Neuronal stem cell (in vitro differentiated cells): ENCODE measurements around the gene RNASE13. TPM values are rescaled to one million over a fixed set of nuclear protein-coding genes. Genes with fewer than 3 reads are reported as not detected.

Experiments
- DNase-seq: peaks from one replicate; pipeline ENCODE4 v3.0.0-alpha.2; 2013; ENCODE audit warnings: low spot score
- H2AFZ ChIP-seq: one replicate; pipeline ENCODE4 v1.6.1; 2013; ENCODE audit warnings: mild to moderate bottlenecking, low read length, inconsistent platforms
- H2AK5ac ChIP-seq: 2 replicates; pipeline ENCODE4 v1.6.1; 2013; ENCODE audit warnings: low read depth, mild to moderate bottlenecking, inconsistent platforms, low read length, moderate library complexity, mixed read lengths
- H2BK120ac ChIP-seq: 2 replicates; pipeline ENCODE4 v1.6.1; 2013; ENCODE audit warnings: low read depth, mild to moderate bottlenecking, inconsistent platforms, low read length, moderate library complexity, mixed read lengths
- H2BK12ac ChIP-seq: one replicate; pipeline ENCODE4 v1.6.1; 2013; ENCODE audit warnings: low read length, inconsistent platforms
- H2BK15ac ChIP-seq: 2 replicates; pipeline ENCODE4 v1.6.1; 2013; ENCODE audit warnings: mild to moderate bottlenecking, low read length, inconsistent platforms, mixed read lengths
- H2BK5ac ChIP-seq: one replicate; pipeline ENCODE4 v1.6.1; 2013; ENCODE audit warnings: inconsistent platforms, mild to moderate bottlenecking, low read length, moderate library complexity
- H3K14ac ChIP-seq: one replicate; pipeline ENCODE4 v1.6.1; 2013; ENCODE audit warnings: low read length, inconsistent platforms
- H3K18ac ChIP-seq: 2 replicates; pipeline ENCODE4 v1.6.1; 2013; ENCODE audit warnings: low read length, inconsistent platforms
- H3K23ac ChIP-seq: 2 replicates; pipeline ENCODE4 v1.6.1; 2013; ENCODE audit warnings: low read depth, mild to moderate bottlenecking, mixed read lengths, low read length, inconsistent platforms; ENCODE audit not compliant: poor library complexity
- H3K27ac ChIP-seq: replicated peaks from 3 replicates; pipeline ENCODE4 v1.5.1; 2013; ENCODE audit warnings: low read length, inconsistent platforms
- H3K27me3 ChIP-seq, 3 experiments: 2 replicates each; pipeline ENCODE4 v1.6.1; 2013; ENCODE audit warnings: low read length in 3 of 3, mild to moderate bottlenecking in 2 of 3, inconsistent platforms in 1 of 3, low read depth in 1 of 3, mixed read lengths in 1 of 3, moderate library complexity in 1 of 3; ENCODE audit not compliant: control insufficient read depth in 3 of 3, insufficient read depth in 3 of 3
- H3K36me3 ChIP-seq, 2 donors: replicated peaks in 1 of 2; 2 replicates each; pipeline ENCODE4 v1.6.1; 2013; ENCODE audit warnings: low read length in 2 of 2; ENCODE audit not compliant: control insufficient read depth in 2 of 2, insufficient read depth in 2 of 2
- H3K4ac ChIP-seq: 2 replicates; pipeline ENCODE4 v1.6.1; 2013; ENCODE audit warnings: inconsistent platforms, mild to moderate bottlenecking, low read length, moderate library complexity
- H3K4me1 ChIP-seq, 2 donors: 1 replicate in 1 of 2; 2 replicates in 1 of 2; pipeline ENCODE4 v1.6.1; 2013; ENCODE audit warnings: low read length in 2 of 2, low read depth in 1 of 2; ENCODE audit not compliant: control insufficient read depth in 2 of 2, insufficient read depth in 1 of 2
- H3K4me2 ChIP-seq: one replicate; pipeline ENCODE4 v1.6.1; 2013; ENCODE audit warnings: mild to moderate bottlenecking, low read length, inconsistent platforms; ENCODE audit not compliant: insufficient read depth, poor library complexity, severe bottlenecking
- H3K4me3 ChIP-seq, 2 donors: 2 replicates each; pipeline ENCODE4 v1.5.1; 2013; ENCODE audit warnings: low read length in 2 of 2, mild to moderate bottlenecking in 2 of 2, inconsistent platforms in 1 of 2, moderate library complexity in 1 of 2
- H3K79me1 ChIP-seq: one replicate; pipeline ENCODE4 v1.6.1; 2013; ENCODE audit warnings: low read depth, mild to moderate bottlenecking, inconsistent platforms, low read length, moderate library complexity
- H3K9ac ChIP-seq: one replicate; pipeline ENCODE4 v1.6.1; 2013; ENCODE audit warnings: mild to moderate bottlenecking, low read depth, low read length, inconsistent platforms; ENCODE audit not compliant: poor library complexity
- H3K9me3 ChIP-seq, 2 donors: replicated peaks in 1 of 2; 2 replicates each; pipeline versions ENCODE3 to v1.6.1; 2013; ENCODE audit warnings: low read length in 2 of 2, mild to moderate bottlenecking in 2 of 2, inconsistent platforms in 1 of 2, low read depth in 1 of 2, mixed read lengths in 1 of 2, moderate library complexity in 1 of 2; ENCODE audit not compliant: control insufficient read depth in 2 of 2, insufficient read depth in 1 of 2
- H4K8ac ChIP-seq: one replicate; pipeline ENCODE4 v1.6.1; 2013; ENCODE audit warnings: low read depth, mild to moderate bottlenecking, inconsistent platforms, low read length, moderate library complexity
- H4K91ac ChIP-seq: one replicate; pipeline ENCODE4 v1.6.1; 2013; ENCODE audit warnings: low read length, low read depth, mild to moderate bottlenecking, inconsistent platforms; ENCODE audit not compliant: poor library complexity
- WGBS, 2 donors: extraction: QIAGEN DNeasy Blood & Tissue Kit; methylation state at CpG; one replicate each; pipeline ENCODE4 v1.1.7; 2013; ENCODE audit warnings: missing lambda C conversion rate in 2 of 2, mixed read lengths in 1 of 2; ENCODE audit not compliant: insufficient read length in 2 of 2, insufficient replicate concordance in 1 of 2; ENCODE audit errors: extremely low coverage in 2 of 2; 5-methylcytosine and 5-hydroxymethylcytosine counted together
- polyA plus RNA-seq, 2 experiments: library from polyadenylated mRNA; stranded (reverse); fragments of 200-250 nt; gene quantifications; one replicate each; pipeline ENCODE4 v1.2.3, GENCODE V29; 2013

RNASE13 gene, protein sequence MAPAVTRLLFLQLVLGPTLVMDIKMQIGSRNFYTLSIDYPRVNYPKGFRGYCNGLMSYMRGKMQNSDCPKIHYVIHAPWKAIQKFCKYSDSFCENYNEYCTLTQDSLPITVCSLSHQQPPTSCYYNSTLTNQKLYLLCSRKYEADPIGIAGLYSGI
- 0.01 TPM for polyA plus RNA-seq (2013, experiment 1 of 2)
- not detected for polyA plus RNA-seq (2013, experiment 2 of 2)

DNA sequence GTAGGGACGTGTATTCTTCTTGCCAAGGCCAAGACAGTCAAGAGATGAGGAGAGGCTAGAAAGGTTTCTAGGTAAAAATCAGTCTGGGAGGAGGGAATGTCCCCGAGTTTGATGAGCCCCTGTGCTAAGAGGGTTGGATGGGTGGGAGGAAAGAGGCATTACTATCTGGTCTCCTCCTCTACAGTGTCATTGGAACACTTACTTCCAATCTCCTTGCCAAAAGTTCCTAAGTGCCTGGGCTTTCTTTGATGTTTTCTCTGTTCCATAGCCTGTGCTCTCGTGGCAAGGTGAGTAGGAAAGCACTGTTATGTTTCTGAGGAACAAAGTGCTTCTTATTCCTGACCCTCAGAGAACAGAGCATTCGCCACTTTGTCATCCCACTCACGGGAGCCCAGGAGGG, at the start of gene RNASE13:
Gene RNASE13, minus strand, starts transcription at position 101 of the 400 bp plus-strand sequence. CDS start 519 bp downstream, outside the sequence.
- no peak within 1 kb of the TSS for H3K23ac ChIP-seq
- no peaks in the 10 kb centered on the region for H3K9me3 ChIP-seq

DNA sequence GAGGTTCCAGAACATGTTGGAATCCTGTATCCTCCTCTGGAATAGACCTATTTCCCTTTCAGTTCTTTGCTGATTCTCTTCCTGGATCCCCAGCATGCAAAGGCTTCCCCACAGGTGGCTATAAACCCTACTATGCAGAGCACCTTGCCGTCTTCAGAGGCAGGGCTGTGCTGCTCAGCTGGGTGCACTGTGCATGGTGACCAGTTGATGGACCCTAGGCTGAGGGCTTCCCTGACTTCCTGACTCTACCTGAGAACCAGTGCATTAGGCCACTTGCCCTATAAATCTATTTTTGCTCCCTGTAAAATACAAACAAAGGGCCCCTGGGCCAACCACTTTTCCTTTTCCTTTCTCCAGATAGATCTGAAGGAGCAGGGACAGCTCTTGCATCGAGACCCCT, 49.8 kb upstream of the RNASE13 start:
- H3K79me1 ChIP-seq, result no peaks in the 10 kb centered on the region
- no peak overlapping the region for H3K4ac ChIP-seq

More for the DNA sequence above, at the start of gene RNASE13:
- Histone ChIP-seq H2BK12ac (no peak within 1 kb of the TSS), H3K27ac (no peak within 1 kb of the TSS), H3K4me1 (peaks cover 1 to 2% of the 10 kb centered on the region in 2 donors), H2BK15ac (no peak within 1 kb of the TSS), H2BK5ac (no peak within 1 kb of the TSS), H3K4me3 (no peak within 1 kb of the TSS), H3K4ac (no peak within 1 kb of the TSS), H3K4me2 (no peak within 1 kb of the TSS), H3K9ac (no peak within 1 kb of the TSS), H3K14ac (no peak within 1 kb of the TSS), H2AFZ (no peak within 1 kb of the TSS), H2BK120ac (no peak within 1 kb of the TSS), H3K79me1 (no peaks in the 10 kb centered on the region), H3K18ac (no peak within 1 kb of the TSS), H2AK5ac (no peak within 1 kb of the TSS), H4K8ac (no peak within 1 kb of the TSS), H3K36me3 (no peaks in the 10 kb centered on the region), H4K91ac (no peak within 1 kb of the TSS), H3K27me3 (peaks cover 0 to 76% (median 0%) of the 10 kb centered on the region in 3 experiments)
- WGBS, 2 donors, result no CpG with 5 or more reads among the region's 5 CpGs
- DNase-seq, result no peak

DNA sequence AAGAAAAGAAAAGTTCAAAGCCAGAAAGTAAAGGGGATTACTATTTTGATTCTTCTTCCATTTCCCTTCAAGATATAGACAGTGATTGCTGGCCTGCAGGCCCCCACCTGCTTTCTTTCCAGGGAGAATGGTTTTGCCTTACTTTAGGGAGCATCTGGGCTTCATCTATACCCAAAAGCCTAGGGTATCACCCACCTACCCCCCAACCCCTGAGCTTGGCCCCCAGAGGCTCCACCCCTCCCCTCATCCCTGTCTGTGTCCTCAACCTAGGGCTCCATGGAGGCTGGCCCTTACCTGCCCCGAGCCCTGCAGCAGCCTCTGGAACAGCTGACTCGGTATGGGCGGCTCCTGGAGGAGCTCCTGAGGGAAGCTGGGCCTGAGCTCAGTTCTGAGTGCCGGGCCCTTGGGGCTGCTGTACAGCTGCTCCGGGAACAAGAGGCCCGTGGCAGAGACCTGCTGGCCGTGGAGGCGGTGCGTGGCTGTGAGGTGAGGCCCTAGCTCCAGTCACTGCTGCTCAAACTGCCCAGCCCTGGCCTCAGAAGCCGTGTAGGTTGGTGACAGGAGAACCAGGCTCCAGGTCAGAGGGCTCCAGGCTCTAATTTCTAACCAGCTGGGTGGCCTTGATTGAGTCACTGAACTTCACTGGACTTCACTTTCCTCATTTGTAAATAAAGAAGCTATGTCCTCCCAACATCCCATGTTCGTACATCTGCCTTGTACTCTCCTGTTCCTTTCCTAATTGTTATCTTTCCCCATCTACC, 49.1 kb upstream of the RNASE13 start:
- Histone ChIP-seq H3K79me1 (no peaks in the 10 kb centered on the region), H3K4me2 (no peak overlapping the region), H2BK15ac (no peak overlapping the region), H3K18ac (no peak overlapping the region), H2BK120ac (no peak overlapping the region), H3K4me1 (peaks cover 10 to 11% of the 10 kb centered on the region in 2 donors), H2BK12ac (no peak overlapping the region), H3K23ac (no peak overlapping the region), H3K9me3 (peaks cover 0 to 8% of the 10 kb centered on the region in 2 donors), H3K9ac (no peak overlapping the region), H2AFZ (no peak overlapping the region), H2BK5ac (no peak overlapping the region), H3K27ac (no peak overlapping the region), H4K91ac (no peak overlapping the region), H4K8ac (no peak overlapping the region), H3K4ac (no peak overlapping the region), H2AK5ac (no peak overlapping the region), H3K14ac (peak overlapping the region; percentile 58), H3K27me3 (no peaks in the 10 kb centered on the region), H3K4me3 (no peak overlapping the region), H3K36me3 (peaks cover 65 to 92% of the 10 kb centered on the region in 2 donors)
- no peak for DNase-seq
- WGBS, 2 donors, result no CpG with 5 or more reads among the region's 11 CpGs

More for the DNA sequence above, 49.8 kb upstream of the RNASE13 start:
- Histone ChIP-seq H3K9ac (no peak overlapping the region), H3K4me3 (no peak overlapping the region), H3K23ac (no peak overlapping the region), H3K4me1 (peaks cover 10 to 11% of the 10 kb centered on the region in 2 donors), H2AFZ (no peak overlapping the region), H3K14ac (no peak overlapping the region), H2BK12ac (no peak overlapping the region), H2BK15ac (no peak overlapping the region), H3K9me3 (peaks cover 0 to 8% of the 10 kb centered on the region in 2 donors), H3K36me3 (peaks cover 64 to 92% of the 10 kb centered on the region in 2 donors), H2AK5ac (no peak overlapping the region), H3K27ac (no peak overlapping the region), H3K18ac (no peak overlapping the region), H3K27me3 (no peaks in the 10 kb centered on the region), H2BK120ac (no peak overlapping the region), H4K8ac (no peak overlapping the region), H2BK5ac (no peak overlapping the region), H3K4me2 (no peak overlapping the region), H4K91ac (no peak overlapping the region)
- no CpG with 5 or more reads among the region's 2 CpGs for WGBS, 2 donors
- no peak for DNase-seq

DNA sequence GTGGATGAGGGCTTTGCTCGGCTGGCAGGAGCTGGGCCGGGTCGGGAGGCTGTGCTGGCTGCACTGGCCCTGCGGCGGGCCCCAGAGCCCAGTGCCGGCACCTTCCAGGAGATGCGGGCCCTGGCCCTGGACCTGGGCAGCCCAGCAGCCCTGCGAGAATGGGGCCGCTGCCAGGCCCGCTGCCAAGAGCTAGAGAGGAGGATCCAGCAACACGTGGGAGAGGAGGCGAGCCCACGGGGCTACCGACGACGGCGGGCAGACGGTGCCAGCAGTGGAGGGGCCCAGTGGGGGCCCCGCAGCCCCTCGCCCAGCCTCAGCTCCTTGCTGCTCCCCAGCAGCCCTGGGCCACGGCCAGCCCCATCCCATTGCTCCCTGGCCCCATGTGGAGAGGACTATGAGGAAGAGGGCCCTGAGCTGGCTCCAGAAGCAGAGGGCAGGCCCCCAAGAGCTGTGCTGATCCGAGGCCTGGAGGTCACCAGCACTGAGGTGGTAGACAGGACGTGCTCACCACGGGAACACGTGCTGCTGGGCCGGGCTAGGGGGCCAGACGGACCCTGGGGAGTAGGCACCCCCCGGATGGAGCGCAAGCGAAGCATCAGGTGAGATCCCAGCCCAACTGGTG, 47.0 kb upstream of the RNASE13 start:
- H3K9me3 ChIP-seq, result peaks cover 0 to 3% of the 10 kb centered on the region in 2 donors
- no peak overlapping the region for H3K4me3 ChIP-seq
- peak overlapping the region; percentile 45 for H3K9ac ChIP-seq
- no peak overlapping the region for H2BK15ac ChIP-seq
- no peak overlapping the region for H3K14ac ChIP-seq
- H3K27me3 ChIP-seq, result no peaks in the 10 kb centered on the region
- H2AK5ac ChIP-seq, result no peak overlapping the region
- H2BK120ac ChIP-seq, result no peak overlapping the region
- peaks cover 76 to 99% of the 10 kb centered on the region in 2 donors for H3K36me3 ChIP-seq
- H3K4ac ChIP-seq, result no peak overlapping the region
- H3K4me2 ChIP-seq, result no peak overlapping the region
- no peaks in the 10 kb centered on the region for H3K79me1 ChIP-seq
- no CpG with 5 or more reads among the region's 30 CpGs for WGBS, 2 donors
- H2AFZ ChIP-seq, result no peak overlapping the region
- no peak overlapping the region for H2BK12ac ChIP-seq
- no peak overlapping the region for H4K91ac ChIP-seq
- H3K23ac ChIP-seq, result peak overlapping the region; percentile 52
- H3K27ac ChIP-seq, result no peak overlapping the region
- no peaks in the 10 kb centered on the region for H3K4me1 ChIP-seq
- no peak overlapping the region for H3K18ac ChIP-seq
- H4K8ac ChIP-seq, result no peak overlapping the region
- DNase-seq, result no peak
- no peak overlapping the region for H2BK5ac ChIP-seq
